Esophagus muscularis mucosa (tissue), 4 donors: ENCODE data around the gene CREG1. TPM values are rescaled to one million over a fixed set of nuclear protein-coding genes. Genes with fewer than 3 reads are reported as not detected.

Experiments used
- DNase-seq: peaks from one replicate; pipeline ENCODE4 v3.0.0-alpha.2; 2017; ENCODE audit errors: extremely low spot score
- H3K27ac ChIP-seq, 4 donors: fragments of 200-600 bp; sonication (generic); replicated peaks in 1 of 4; 1 replicate in 3 of 4; 2 replicates in 1 of 4; pipeline ENCODE4 v1.5.1; 2016 to 2019; ENCODE audit warnings: mild to moderate bottlenecking in 1 of 4
- H3K27me3 ChIP-seq, 4 donors: fragments of 200-600 bp; sonication (generic); one replicate each; pipeline versions ENCODE4 v1.5.1 to v1.6.0; 2016 to 2019
- H3K36me3 ChIP-seq, 4 donors: fragments of 200-600 bp; sonication (generic); one replicate each; pipeline ENCODE4 v1.5.1; 2016 to 2019
- H3K4me1 ChIP-seq, 4 donors: fragments of 200-600 bp; sonication (generic); one replicate each; pipeline ENCODE4 v1.5.1; 2016 to 2019
- H3K4me3 ChIP-seq, 4 donors: fragments of 200-600 bp; sonication (generic); 1 replicate in 2 of 4; 2 replicates in 2 of 4; pipeline ENCODE4 v1.5.1; 2016 to 2019; ENCODE audit warnings: mild to moderate bottlenecking in 4 of 4, moderate library complexity in 1 of 4
- H3K9me3 ChIP-seq, 4 donors: fragments of 200-600 bp; sonication (generic); 1 replicate in 3 of 4; 2 replicates in 1 of 4; pipeline ENCODE4 v1.5.1; 2016 to 2019
- CTCF ChIP-seq, 3 experiments: fragments of 200-600 bp in 2 of 3; fragments of 450-650 bp in 1 of 3; sonication (generic) in 2 of 3; IDR thresholded peaks; one replicate each; pipeline ENCODE4 v1.5.1; 2017 to 2019; ENCODE audit warnings: antibody characterized with exemption in 3 of 3, mild to moderate bottlenecking in 2 of 3, moderate library complexity in 1 of 3
- EP300 ChIP-seq: sonication (generic); formaldehyde crosslinking; IDR thresholded peaks from one replicate; pipeline ENCODE4 v1.6.1; 2017; ENCODE audit warnings: antibody characterized with exemption
- POLR2A ChIP-seq: fragments of 450-650 bp; IDR thresholded peaks from one replicate; pipeline ENCODE4 v1.6.1; 2017; ENCODE audit warnings: antibody characterized with exemption, moderate library complexity, mild to moderate bottlenecking, low read depth
- POLR2AphosphoS5 ChIP-seq, 2 donors: sonication (generic); formaldehyde crosslinking; IDR thresholded peaks; one replicate each; pipeline ENCODE4 v1.6.1; 2017; ENCODE audit warnings: antibody characterized with exemption in 2 of 2
- WGBS: methylation state at CpG from one replicate; pipeline ENCODE4 v1.1.5; 2018; 5-methylcytosine and 5-hydroxymethylcytosine counted together
- intact Hi-C: fragments of 100-400 bp; cut with DNase I; formaldehyde crosslinking; loops from one replicate; pipeline ENCODE4 v1.15.1; 2023
- total RNA-seq, 4 donors: library from RNA; depleted of rRNA; stranded (reverse); fragments of >200 nt; gene quantifications; one replicate each; pipeline versions ENCODE4 v1.1.0 to v1.2.1, GENCODE V29; 2016

CREG1 gene
- total RNA-seq, 4 donors from 2014 or later = 121 to 203 (median 158) TPM

- no peak for DNase-seq
- no peaks in the 10 kb centered on the region for H3K4me1 ChIP-seq
- 72% methylated on average over 4 of the region's 4 CpGs for WGBS
- peaks cover 0 to 13% (median 0%) of the 10 kb centered on the region in 4 donors for H3K27me3 ChIP-seq
- no peaks in the 10 kb centered on the region for H3K36me3 ChIP-seq
- TF ChIP-seq CTCF (IDR thresholded peaks at IDR 0.05) = no peak
- no peak for TF ChIP-seq EP300
- no peak for TF ChIP-seq POLR2AphosphoS5 (IDR thresholded peaks at IDR 0.05)
- no peak for TF ChIP-seq POLR2A
- no peaks in the 10 kb centered on the region for H3K9me3 ChIP-seq
- intact Hi-C loops = no loop called here
- H3K4me3 ChIP-seq = no peak overlapping the region
- no peak overlapping the region for H3K27ac ChIP-seq
Measured at GRCh38 chr1:167500283-167500860, 53.2 kb downstream of the CREG1 start.

- Histone ChIP-seq H3K36me3 (no peaks in the 10 kb centered on the region), H3K27me3 (peaks cover 0 to 15% (median 0%) of the 10 kb centered on the region in 4 donors), H3K9me3 (no peaks in the 10 kb centered on the region), H3K4me3 (no peak overlapping the region), H3K27ac (no peak overlapping the region), H3K4me1 (no peaks in the 10 kb centered on the region)
- 74% methylated on average over 3 of the region's 3 CpGs for WGBS
- intact Hi-C loops = no loop called here
- no peak for DNase-seq
- no peak for TF ChIP-seq POLR2A
- TF ChIP-seq POLR2AphosphoS5 (IDR thresholded peaks at IDR 0.05) = no peak
- no peak for TF ChIP-seq EP300
- TF ChIP-seq CTCF (IDR thresholded peaks at IDR 0.05) = no peak
Measured at GRCh38 chr1:167499664-167500101, 53.9 kb downstream of the CREG1 start.

GRCh38 chr1:167499106-167499505 lies 54.5 kb downstream of the CREG1 start:
- Histone ChIP-seq H3K9me3 (no peaks in the 10 kb centered on the region), H3K27me3 (peaks cover 0 to 18% (median 0%) of the 10 kb centered on the region in 4 donors), H3K4me1 (no peaks in the 10 kb centered on the region), H3K27ac (no peak overlapping the region), H3K36me3 (no peaks in the 10 kb centered on the region), H3K4me3 (no peak overlapping the region)
- intact Hi-C loops = no loop called here
- no peak for DNase-seq
- TF ChIP-seq POLR2A = no peak
- no peak for TF ChIP-seq CTCF (IDR thresholded peaks at IDR 0.05)
- TF ChIP-seq EP300 = no peak
- no peak for TF ChIP-seq POLR2AphosphoS5 (IDR thresholded peaks at IDR 0.05)
- 62% methylated on average over 4 of the region's 4 CpGs for WGBS

- no peaks in the 10 kb centered on the region for H3K36me3 ChIP-seq
- intact Hi-C loops = no loop called here
Measured at GRCh38 chr1:167496797-167497619, 56.6 kb downstream of the CREG1 start.

More at GRCh38 chr1:167496797-167497619, 56.6 kb downstream of the CREG1 start:
- peaks cover 0 to 23% (median 0%) of the 10 kb centered on the region in 4 donors for H3K27me3 ChIP-seq
- no peak overlapping the region for H3K27ac ChIP-seq
- no peak overlapping the region for H3K4me3 ChIP-seq
- DNase-seq = no peak
- H3K9me3 ChIP-seq = no peaks in the 10 kb centered on the region
- TF ChIP-seq CTCF (IDR thresholded peaks at IDR 0.05) = no peak
- no peak for TF ChIP-seq POLR2AphosphoS5 (IDR thresholded peaks at IDR 0.05)
- no peak for TF ChIP-seq EP300
- no peak for TF ChIP-seq POLR2A
- no peaks in the 10 kb centered on the region for H3K4me1 ChIP-seq
- 75% methylated on average over 11 of the region's 11 CpGs for WGBS
